Activated CD8-positive, alpha-beta T cell treated with anti-CD3 and anti-CD28 coated beads for 36 hours (primary cell): Measurements from ENCODE around the gene PITX1. TPM values are rescaled to one million over a fixed set of nuclear protein-coding genes. Genes with fewer than 3 reads are reported as not detected.

Experiments used
- ATAC-seq: fragments of 200-7000 bp; cut with Tn5 transposase; one replicate; pipeline ENCODE4 v1.10.0; 2021; ENCODE audit warnings: mild to moderate bottlenecking, moderate library complexity
- CTCF ChIA-PET: fragments of 350-600 bp; sonication (Branson Sonifier 250); formaldehyde crosslinking; loops from one replicate; lab custom pipeline; 2021; ENCODE audit warnings: antibody characterized with exemption; lab: Charles Lee
- POLR2A ChIA-PET: fragments of 350-600 bp; sonication (Branson Sonifier 250); formaldehyde crosslinking; loops from one replicate; lab custom pipeline; 2021; ENCODE audit warnings: antibody characterized with exemption; lab: Charles Lee
- DNase-seq: peaks from one replicate; pipeline ENCODE4 v3.0.0-alpha.2; 2020
- H3K27ac Mint-ChIP-seq: one replicate; pipeline ENCODE4 v1.8.0; 2021; ENCODE audit warnings: mild to moderate bottlenecking, mixed read lengths
- H3K27me3 Mint-ChIP-seq: one replicate; pipeline ENCODE4 v1.8.0; 2021; ENCODE audit warnings: mixed read lengths
- H3K36me3 Mint-ChIP-seq: one replicate; pipeline ENCODE4 v1.8.0; 2021; ENCODE audit warnings: low read depth, mixed read lengths
- H3K4me1 Mint-ChIP-seq: one replicate; pipeline ENCODE4 v1.8.0; 2021; ENCODE audit warnings: low read depth, mixed read lengths
- H3K4me3 Mint-ChIP-seq: one replicate; pipeline ENCODE4 v1.8.0; 2021; ENCODE audit warnings: mild to moderate bottlenecking, moderate library complexity, mixed read lengths
- H3K9me3 Mint-ChIP-seq: one replicate; pipeline ENCODE4 v1.8.0; 2021; ENCODE audit warnings: mixed read lengths
- intact Hi-C: fragments of 100-400 bp; cut with micrococcal nuclease; formaldehyde crosslinking; loops from one replicate; pipeline ENCODE4 v1.10.0; 2022
- total RNA-seq, 2 experiments: library from RNA; stranded (reverse); gene quantifications; one replicate each; pipeline ENCODE4 v1.2.3, GENCODE V29; 2021
- TF ChIP-seq, protein P1 (sequence below): fragments of 200-600 bp; IDR thresholded peaks from one replicate; pipeline ENCODE4 v1.8.0; 2022; ENCODE audit warnings: antibody characterized with exemption, mild to moderate bottlenecking

The PITX1 gene
- total RNA-seq, 2 experiments from 2014 or later = 0.20 to 0.31 TPM

DNA sequence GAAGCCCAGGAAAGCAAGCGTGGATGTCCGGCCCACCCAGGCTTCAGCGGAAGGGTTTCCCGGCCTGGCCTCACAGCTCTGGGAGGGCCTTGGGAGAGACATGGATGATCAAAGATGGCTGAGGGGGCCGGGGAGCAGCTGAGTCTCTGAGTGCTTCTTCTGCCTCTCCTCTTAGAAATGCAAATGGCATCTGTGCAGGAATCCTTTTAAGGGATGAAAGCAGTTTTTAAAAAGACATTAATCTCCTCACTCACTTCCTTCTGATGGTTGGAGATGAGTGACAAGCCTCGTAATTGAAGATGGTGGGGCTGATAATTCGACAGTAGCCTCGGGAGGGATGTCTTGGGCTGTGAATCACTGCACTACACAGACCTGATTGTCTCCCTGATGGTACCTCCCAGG is 24.3 kb upstream of the PITX1 start:
- intact Hi-C loops = no loop called here
- Mint-ChIP-seq H3K4me3 (no peak overlapping the region), H3K27ac (no peak overlapping the region), H3K9me3 (no peaks in the 10 kb centered on the region), H3K4me1 (no peaks in the 10 kb centered on the region), H3K27me3 (peaks cover 11% of the 10 kb centered on the region), H3K36me3 (no peaks in the 10 kb centered on the region)
- no peak for DNase-seq
- no peak for ATAC-seq
- ChIA-PET POLR2A (no interaction called here), CTCF (no interaction called here)
- TF ChIP-seq, protein P1, sequence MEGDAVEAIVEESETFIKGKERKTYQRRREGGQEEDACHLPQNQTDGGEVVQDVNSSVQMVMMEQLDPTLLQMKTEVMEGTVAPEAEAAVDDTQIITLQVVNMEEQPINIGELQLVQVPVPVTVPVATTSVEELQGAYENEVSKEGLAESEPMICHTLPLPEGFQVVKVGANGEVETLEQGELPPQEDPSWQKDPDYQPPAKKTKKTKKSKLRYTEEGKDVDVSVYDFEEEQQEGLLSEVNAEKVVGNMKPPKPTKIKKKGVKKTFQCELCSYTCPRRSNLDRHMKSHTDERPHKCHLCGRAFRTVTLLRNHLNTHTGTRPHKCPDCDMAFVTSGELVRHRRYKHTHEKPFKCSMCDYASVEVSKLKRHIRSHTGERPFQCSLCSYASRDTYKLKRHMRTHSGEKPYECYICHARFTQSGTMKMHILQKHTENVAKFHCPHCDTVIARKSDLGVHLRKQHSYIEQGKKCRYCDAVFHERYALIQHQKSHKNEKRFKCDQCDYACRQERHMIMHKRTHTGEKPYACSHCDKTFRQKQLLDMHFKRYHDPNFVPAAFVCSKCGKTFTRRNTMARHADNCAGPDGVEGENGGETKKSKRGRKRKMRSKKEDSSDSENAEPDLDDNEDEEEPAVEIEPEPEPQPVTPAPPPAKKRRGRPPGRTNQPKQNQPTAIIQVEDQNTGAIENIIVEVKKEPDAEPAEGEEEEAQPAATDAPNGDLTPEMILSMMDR = no peak

GRCh38 chr5:135057233-135057632 is 23.2 kb upstream of the PITX1 start:
- Mint-ChIP-seq H3K4me1 (no peaks in the 10 kb centered on the region), H3K27ac (no peak overlapping the region), H3K9me3 (no peaks in the 10 kb centered on the region), H3K27me3 (peaks cover 20% of the 10 kb centered on the region), H3K4me3 (no peak overlapping the region), H3K36me3 (no peaks in the 10 kb centered on the region)
- POLR2A ChIA-PET = no interaction called here
- TF ChIP-seq, protein P1 = no peak
- intact Hi-C loops = no loop called here
- CTCF ChIA-PET = no interaction called here
- no peak for ATAC-seq
- no peak for DNase-seq

GRCh38 chr5:135056316-135057030 is 22.4 kb upstream of the PITX1 start:
- Mint-ChIP-seq H3K4me1 (no peaks in the 10 kb centered on the region), H3K36me3 (no peaks in the 10 kb centered on the region), H3K27me3 (peaks cover 23% of the 10 kb centered on the region), H3K9me3 (no peaks in the 10 kb centered on the region), H3K4me3 (no peak overlapping the region), H3K27ac (no peak overlapping the region)
- CTCF ChIA-PET = no interaction called here
- POLR2A ChIA-PET = no interaction called here
- DNase-seq (no peak), ATAC-seq (no peak)
- TF ChIP-seq, protein P1 = no peak
- intact Hi-C loops = no loop called here

DNA sequence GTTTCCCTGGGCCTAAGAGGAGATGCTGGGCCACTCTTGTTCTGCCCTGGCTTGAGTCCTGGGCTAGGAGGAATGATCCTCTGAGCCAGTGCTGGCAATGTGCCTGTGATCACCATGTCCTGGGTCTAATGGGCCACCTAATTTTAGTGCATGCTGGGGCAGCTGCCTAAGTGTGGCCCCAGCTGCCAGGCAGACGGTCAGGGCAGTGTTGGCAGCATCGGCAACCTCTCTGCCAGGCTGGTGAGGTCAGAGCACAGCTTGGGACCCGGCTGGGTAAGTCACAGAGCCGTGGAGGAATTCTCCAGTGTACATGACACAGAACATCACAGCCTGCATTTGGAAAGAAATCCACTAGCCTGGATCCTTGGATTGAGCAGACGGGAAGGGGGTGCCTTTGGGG is 21.4 kb upstream of the PITX1 start:
- Mint-ChIP-seq H3K36me3 (no peaks in the 10 kb centered on the region), H3K4me3 (no peak overlapping the region), H3K27ac (no peak overlapping the region), H3K9me3 (no peaks in the 10 kb centered on the region), H3K4me1 (no peaks in the 10 kb centered on the region), H3K27me3 (peaks cover 33% of the 10 kb centered on the region)
- DNase-seq (no peak), ATAC-seq (no peak)
- CTCF ChIA-PET = no interaction called here
- intact Hi-C loops = no loop called here
- POLR2A ChIA-PET = no interaction called here
- TF ChIP-seq, protein P1 = no peak

DNA sequence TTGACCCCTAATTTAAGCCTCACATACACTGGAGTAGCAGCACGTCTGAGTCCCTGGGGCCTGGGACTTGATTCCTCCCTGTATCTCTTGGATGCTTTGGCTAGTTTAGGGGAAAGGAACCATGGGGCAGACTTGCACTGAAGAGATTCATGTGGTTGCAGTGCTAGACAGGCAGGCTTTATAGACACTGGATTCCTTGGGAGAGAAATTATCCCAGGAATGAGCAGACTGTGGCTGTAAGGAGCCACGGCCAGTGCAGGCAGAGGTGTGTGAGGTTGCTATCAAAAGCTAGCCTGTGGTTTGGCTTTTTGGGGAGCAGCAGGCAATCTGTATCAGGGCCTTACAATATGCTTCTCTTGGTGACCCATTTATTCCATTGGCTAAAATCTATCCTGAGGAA is 20.5 kb upstream of the PITX1 start:
- H3K4me1 Mint-ChIP-seq = no peaks in the 10 kb centered on the region
- ChIA-PET CTCF (no interaction called here), POLR2A (no interaction called here)
- H3K36me3 Mint-ChIP-seq = no peaks in the 10 kb centered on the region
- DNase-seq = no peak
- no peak for ATAC-seq
- H3K9me3 Mint-ChIP-seq = no peaks in the 10 kb centered on the region
- no peak overlapping the region for H3K4me3 Mint-ChIP-seq
- peaks cover 39% of the 10 kb centered on the region for H3K27me3 Mint-ChIP-seq
- no peak overlapping the region for H3K27ac Mint-ChIP-seq
- intact Hi-C loops = no loop called here
- TF ChIP-seq, protein P1 = no peak
